Measurements from ENCODE around the gene TOR2A.

The TOR2A gene

GRCh38 chr9:127706836-127707241, 28.3 kb downstream of the TOR2A start, which contains the start of gene CFAP157:
TSS of gene CFAP157 (plus strand) at chr9:127706988. CDS start at chr9:127707032, 44 bp downstream.
- Histone ChIP-seq H3K79me1 (ENCODE audit: low read depth, low read length) (no peaks in the 10 kb centered on the region), H3K9me3 (replicated peaks in 1 of 2; ENCODE audit: control insufficient read depth in 2 of 2, insufficient read depth in 1 of 2, low read depth in 1 of 2, low read length in 2 of 2) (peaks cover 0 to 3% of the 10 kb centered on the region in 2 donors), H3K27ac (replicated peaks; ENCODE audit: low read length) (no peak within 1 kb of the TSS), H3K4ac (ENCODE audit: low read length) (peak within 1 kb of the TSS; percentile 44), H4K8ac (ENCODE audit: low read depth, low read length) (peak within 1 kb of the TSS; percentile 58), H4K91ac (ENCODE audit: low read depth, low read length, poor library complexity) (peak within 1 kb of the TSS; percentile 64), H2BK12ac (ENCODE audit: low read length) (no peak within 1 kb of the TSS), H2BK120ac (ENCODE audit: low read depth, low read length) (no peak within 1 kb of the TSS), H3K36me3 (replicated peaks in 1 of 2; ENCODE audit: control insufficient read depth in 2 of 2, insufficient read depth in 2 of 2, low read length in 2 of 2) (no peaks in the 10 kb centered on the region), H3K18ac (ENCODE audit: low read length) (peak within 1 kb of the TSS; percentile 86), H3K23ac (ENCODE audit: low read depth, low read length, poor library complexity) (peak within 1 kb of the TSS; percentile 75), H3K14ac (ENCODE audit: low read length) (no peak within 1 kb of the TSS), H3K4me3 (ENCODE audit: low read length in 2 of 2) (no peak within 1 kb of the TSS), H3K9ac (ENCODE audit: low read depth, low read length, poor library complexity) (peak within 1 kb of the TSS; percentile 64), H2AK5ac (ENCODE audit: low read depth, low read length) (peak within 1 kb of the TSS; percentile 44), H2BK15ac (ENCODE audit: low read length) (peak within 1 kb of the TSS; percentile 84), H3K4me1 (ENCODE audit: control insufficient read depth in 2 of 2, insufficient read depth in 1 of 2, low read depth in 1 of 2, low read length in 2 of 2) (peaks cover 10 to 18% of the 10 kb centered on the region in 2 donors), H2AFZ (ENCODE audit: low read length) (peak within 1 kb of the TSS; percentile 78), H3K27me3 (ENCODE audit: control insufficient read depth in 3 of 3, insufficient read depth in 3 of 3, low read depth in 1 of 3, low read length in 3 of 3) (no peaks in the 10 kb centered on the region), H3K4me2 (ENCODE audit: insufficient read depth, low read length, poor library complexity, severe bottlenecking) (no peak within 1 kb of the TSS), H2BK5ac (ENCODE audit: low read length) (no peak within 1 kb of the TSS)
- WGBS, 2 donors (ENCODE audit: extremely low coverage in 2 of 2, insufficient read length in 2 of 2, insufficient replicate concordance in 1 of 2): no CpG with 5 or more reads among the region's 11 CpGs
- DNase-seq (ENCODE audit: low spot score): no peak

DNA sequence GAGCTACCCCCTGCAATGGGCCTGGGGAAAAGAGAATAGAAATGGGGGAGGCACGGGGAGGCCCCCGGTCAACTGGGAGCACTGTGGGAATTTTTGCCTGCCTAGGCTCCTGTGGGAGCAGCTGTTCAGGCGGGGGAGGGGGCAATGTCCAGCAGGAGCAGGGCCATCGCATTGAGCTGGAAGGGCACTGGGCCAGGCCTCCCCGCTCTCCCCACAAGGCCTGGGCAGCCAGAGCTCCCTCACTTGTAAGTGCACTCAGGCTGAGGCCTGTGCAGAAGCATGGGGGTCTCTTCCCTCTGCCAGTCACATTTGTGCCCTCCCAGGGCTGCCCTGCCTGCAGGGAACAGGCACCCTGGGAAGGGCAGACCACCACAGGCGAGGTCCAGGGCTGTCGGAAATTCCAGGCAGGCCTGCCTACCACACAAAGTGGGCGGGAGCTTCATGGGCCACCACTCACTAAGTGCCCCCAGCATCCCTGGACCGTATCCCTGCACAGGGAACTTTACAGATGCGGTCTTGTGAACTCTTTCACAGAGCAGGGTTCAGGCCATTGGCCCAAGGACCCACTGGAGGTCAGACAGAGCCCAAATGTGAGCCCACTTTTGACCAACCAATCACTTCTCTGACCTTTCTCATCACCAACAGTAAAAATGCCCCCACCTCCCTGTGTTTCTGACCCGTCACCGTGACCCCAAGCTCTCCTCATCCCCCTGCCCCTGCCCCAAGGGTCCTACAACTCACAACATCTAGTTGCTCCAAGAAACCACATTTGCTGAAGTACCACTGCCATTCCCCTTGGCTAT, 29.3 kb downstream of the TOR2A start:
- no CpG with 5 or more reads among the region's 12 CpGs for WGBS, 2 donors (ENCODE audit: extremely low coverage in 2 of 2, insufficient read length in 2 of 2, insufficient replicate concordance in 1 of 2)
- no peak for DNase-seq (ENCODE audit: low spot score)
- Histone ChIP-seq H3K79me1 (ENCODE audit: low read depth, low read length) (no peaks in the 10 kb centered on the region), H2BK120ac (ENCODE audit: low read depth, low read length) (no peak overlapping the region), H2BK15ac (ENCODE audit: low read length) (peak overlapping the region; percentile 77), H2AK5ac (ENCODE audit: low read depth, low read length) (peak overlapping the region; percentile 30), H4K91ac (ENCODE audit: low read depth, low read length, poor library complexity) (no peak overlapping the region), H4K8ac (ENCODE audit: low read depth, low read length) (no peak overlapping the region), H3K4me3 (ENCODE audit: low read length in 2 of 2) (no peak overlapping the region), H3K27me3 (ENCODE audit: control insufficient read depth in 3 of 3, insufficient read depth in 3 of 3, low read depth in 1 of 3, low read length in 3 of 3) (no peaks in the 10 kb centered on the region), H2AFZ (ENCODE audit: low read length) (peak overlapping the region; percentile 78), H3K4ac (ENCODE audit: low read length) (no peak overlapping the region), H3K9me3 (replicated peaks in 1 of 2; ENCODE audit: control insufficient read depth in 2 of 2, insufficient read depth in 1 of 2, low read depth in 1 of 2, low read length in 2 of 2) (peaks cover 0 to 3% of the 10 kb centered on the region in 2 donors), H3K14ac (ENCODE audit: low read length) (no peak overlapping the region), H3K4me1 (ENCODE audit: control insufficient read depth in 2 of 2, insufficient read depth in 1 of 2, low read depth in 1 of 2, low read length in 2 of 2) (peaks cover 7 to 10% of the 10 kb centered on the region in 2 donors), H3K9ac (ENCODE audit: low read depth, low read length, poor library complexity) (peak overlapping the region; percentile 64), H2BK5ac (ENCODE audit: low read length) (no peak overlapping the region), H3K4me2 (ENCODE audit: insufficient read depth, low read length, poor library complexity, severe bottlenecking) (no peak overlapping the region), H2BK12ac (ENCODE audit: low read length) (no peak overlapping the region), H3K18ac (ENCODE audit: low read length) (peak overlapping the region; percentile 86), H3K23ac (ENCODE audit: low read depth, low read length, poor library complexity) (no peak overlapping the region), H3K36me3 (replicated peaks in 1 of 2; ENCODE audit: control insufficient read depth in 2 of 2, insufficient read depth in 2 of 2, low read length in 2 of 2) (no peaks in the 10 kb centered on the region), H3K27ac (replicated peaks; ENCODE audit: low read length) (no peak overlapping the region)

DNA sequence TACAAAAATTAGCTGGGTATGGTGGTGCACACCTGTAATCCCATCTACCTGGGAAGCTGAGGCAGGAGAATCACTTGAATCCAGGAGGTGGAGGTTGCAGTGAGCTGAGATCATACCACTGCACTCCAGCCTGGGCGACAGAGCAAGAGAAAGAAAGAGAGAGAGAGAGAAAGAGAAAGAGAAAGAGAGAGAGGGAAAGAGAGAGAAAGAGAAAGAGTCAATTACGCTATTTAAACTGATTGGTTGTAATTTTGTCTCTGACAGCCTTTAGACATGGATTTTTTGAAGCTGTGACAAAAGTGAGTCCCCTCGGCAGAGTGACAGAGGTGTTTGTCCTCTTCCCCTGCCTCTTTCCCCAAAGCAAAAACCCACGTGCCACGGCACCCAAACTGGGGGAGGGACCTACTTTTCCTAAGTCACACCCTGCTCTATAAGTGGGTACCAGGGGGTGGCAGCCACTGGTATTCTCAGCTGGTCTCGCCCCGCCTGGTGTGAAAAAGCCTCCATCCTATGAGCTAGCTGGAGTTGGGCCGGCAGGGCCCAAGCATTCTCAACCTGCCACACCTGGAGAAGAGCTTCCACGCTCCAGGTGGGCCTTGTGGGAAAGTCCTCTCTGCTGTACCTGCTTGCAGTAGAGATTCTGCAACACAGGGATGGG, 31.7 kb downstream of the TOR2A start:
- Histone ChIP-seq H2BK120ac (ENCODE audit: low read depth, low read length) (no peak overlapping the region), H3K36me3 (replicated peaks in 1 of 2; ENCODE audit: control insufficient read depth in 2 of 2, insufficient read depth in 2 of 2, low read length in 2 of 2) (no peaks in the 10 kb centered on the region), H4K8ac (ENCODE audit: low read depth, low read length) (no peak overlapping the region), H3K4me3 (ENCODE audit: low read length in 2 of 2) (no peak overlapping the region), H3K23ac (ENCODE audit: low read depth, low read length, poor library complexity) (no peak overlapping the region), H2BK15ac (ENCODE audit: low read length) (peak overlapping the region; percentile 37), H3K79me1 (ENCODE audit: low read depth, low read length) (no peaks in the 10 kb centered on the region), H3K4ac (ENCODE audit: low read length) (no peak overlapping the region), H3K4me2 (ENCODE audit: insufficient read depth, low read length, poor library complexity, severe bottlenecking) (no peak overlapping the region), H4K91ac (ENCODE audit: low read depth, low read length, poor library complexity) (no peak overlapping the region), H3K4me1 (ENCODE audit: control insufficient read depth in 2 of 2, insufficient read depth in 1 of 2, low read depth in 1 of 2, low read length in 2 of 2) (peaks cover 7 to 12% of the 10 kb centered on the region in 2 donors), H3K27ac (replicated peaks; ENCODE audit: low read length) (no peak overlapping the region), H2BK12ac (ENCODE audit: low read length) (no peak overlapping the region), H3K9ac (ENCODE audit: low read depth, low read length, poor library complexity) (no peak overlapping the region), H3K9me3 (replicated peaks in 1 of 2; ENCODE audit: control insufficient read depth in 2 of 2, insufficient read depth in 1 of 2, low read depth in 1 of 2, low read length in 2 of 2) (peaks cover 0 to 3% of the 10 kb centered on the region in 2 donors), H2AFZ (ENCODE audit: low read length) (no peak overlapping the region), H3K14ac (ENCODE audit: low read length) (no peak overlapping the region), H3K18ac (ENCODE audit: low read length) (peak overlapping the region; percentile 28), H2AK5ac (ENCODE audit: low read depth, low read length) (no peak overlapping the region), H3K27me3 (ENCODE audit: control insufficient read depth in 3 of 3, insufficient read depth in 3 of 3, low read depth in 1 of 3, low read length in 3 of 3) (no peaks in the 10 kb centered on the region), H2BK5ac (ENCODE audit: low read length) (no peak overlapping the region)
- no peak for DNase-seq (ENCODE audit: low spot score)
- WGBS, 2 donors (ENCODE audit: extremely low coverage in 2 of 2, insufficient read length in 2 of 2, insufficient replicate concordance in 1 of 2): no CpG with 5 or more reads among the region's 9 CpGs

DNA sequence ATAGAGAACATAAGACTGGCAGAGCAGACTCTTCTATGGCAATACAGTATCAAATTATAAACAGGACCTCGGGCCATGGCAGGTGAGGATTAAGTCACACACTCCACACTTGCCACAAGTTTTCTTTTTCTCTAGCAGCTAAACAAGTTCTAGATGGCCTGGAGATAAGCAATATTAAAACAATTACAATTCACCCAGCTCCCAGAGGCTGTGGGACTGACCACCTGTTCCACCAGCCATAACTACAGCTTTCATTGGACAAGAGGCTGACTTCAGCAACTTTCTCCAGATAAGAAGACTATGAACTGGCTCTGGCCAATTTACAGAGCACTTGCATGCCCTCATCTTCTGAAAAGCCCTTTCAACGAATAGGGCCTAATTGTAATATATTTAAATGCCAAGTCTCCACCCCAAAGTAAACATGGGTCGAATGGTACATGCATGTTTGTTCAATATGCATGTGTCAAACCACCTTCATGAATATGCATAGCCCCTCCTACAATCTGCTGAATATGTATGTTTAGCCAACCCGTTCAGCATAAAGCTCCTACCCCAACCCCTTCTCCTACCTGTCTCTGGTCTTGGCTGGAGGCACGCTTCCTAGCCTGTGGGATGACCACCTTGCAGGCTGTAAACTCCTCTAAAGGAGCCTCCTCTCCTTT, 34.4 kb downstream of the TOR2A start:
- no peak overlapping the region for H3K14ac ChIP-seq (ENCODE audit: low read length)
- H3K4ac ChIP-seq (ENCODE audit: low read length): no peak overlapping the region
- no peak overlapping the region for H3K4me2 ChIP-seq (ENCODE audit: insufficient read depth, low read length, poor library complexity, severe bottlenecking)
- no peak overlapping the region for H2AFZ ChIP-seq (ENCODE audit: low read length)
- H3K4me3 ChIP-seq (ENCODE audit: low read length in 2 of 2): no peak overlapping the region
- no peak overlapping the region for H2AK5ac ChIP-seq (ENCODE audit: low read depth, low read length)
- H4K8ac ChIP-seq (ENCODE audit: low read depth, low read length): no peak overlapping the region
- H3K27me3 ChIP-seq (ENCODE audit: control insufficient read depth in 3 of 3, insufficient read depth in 3 of 3, low read depth in 1 of 3, low read length in 3 of 3): no peaks in the 10 kb centered on the region
- H3K23ac ChIP-seq (ENCODE audit: low read depth, low read length, poor library complexity): no peak overlapping the region
- no peak overlapping the region for H4K91ac ChIP-seq (ENCODE audit: low read depth, low read length, poor library complexity)
- H3K79me1 ChIP-seq (ENCODE audit: low read depth, low read length): no peaks in the 10 kb centered on the region
- no peak overlapping the region for H3K18ac ChIP-seq (ENCODE audit: low read length)
- H3K36me3 ChIP-seq (replicated peaks in 1 of 2; ENCODE audit: control insufficient read depth in 2 of 2, insufficient read depth in 2 of 2, low read length in 2 of 2): no peaks in the 10 kb centered on the region
- H2BK120ac ChIP-seq (ENCODE audit: low read depth, low read length): no peak overlapping the region
- no peak overlapping the region for H2BK15ac ChIP-seq (ENCODE audit: low read length)
- H3K9me3 ChIP-seq (replicated peaks in 1 of 2; ENCODE audit: control insufficient read depth in 2 of 2, insufficient read depth in 1 of 2, low read depth in 1 of 2, low read length in 2 of 2): no peaks in the 10 kb centered on the region
- H3K27ac ChIP-seq (replicated peaks; ENCODE audit: low read length): no peak overlapping the region
- DNase-seq (ENCODE audit: low spot score): no peak
- H2BK5ac ChIP-seq (ENCODE audit: low read length): no peak overlapping the region
- no peak overlapping the region for H2BK12ac ChIP-seq (ENCODE audit: low read length)
- no CpG with 5 or more reads among the region's 5 CpGs for WGBS, 2 donors (ENCODE audit: extremely low coverage in 2 of 2, insufficient read length in 2 of 2, insufficient replicate concordance in 1 of 2)
- H3K4me1 ChIP-seq (ENCODE audit: control insufficient read depth in 2 of 2, insufficient read depth in 1 of 2, low read depth in 1 of 2, low read length in 2 of 2): peaks cover 6 to 10% of the 10 kb centered on the region in 2 donors
- H3K9ac ChIP-seq (ENCODE audit: low read depth, low read length, poor library complexity): no peak overlapping the region

Data from neuronal stem cell (in vitro differentiated cells).